ENCODE measurements around the gene RAB8B.

GRCh38 chr15:63283126-63283525 is 93.7 kb downstream of the RAB8B start:
- TF ChIP-seq EZH2 (IDR thresholded peaks at IDR 0.05): no peak
- no peak for TF ChIP-seq POLR2AphosphoS5 (IDR thresholded peaks at IDR 0.05; ENCODE audit: borderline replicate concordance, low read depth, low read length)

All from SK-N-MC (cell line).